ENCODE data around the gene DLGAP1.
"Not testable (repeated sequence)": the region's sequence is repeated elsewhere in the genome, so short reads cannot be mapped to it uniquely, and the experiment has no call there.

DLGAP1 gene

DNA sequence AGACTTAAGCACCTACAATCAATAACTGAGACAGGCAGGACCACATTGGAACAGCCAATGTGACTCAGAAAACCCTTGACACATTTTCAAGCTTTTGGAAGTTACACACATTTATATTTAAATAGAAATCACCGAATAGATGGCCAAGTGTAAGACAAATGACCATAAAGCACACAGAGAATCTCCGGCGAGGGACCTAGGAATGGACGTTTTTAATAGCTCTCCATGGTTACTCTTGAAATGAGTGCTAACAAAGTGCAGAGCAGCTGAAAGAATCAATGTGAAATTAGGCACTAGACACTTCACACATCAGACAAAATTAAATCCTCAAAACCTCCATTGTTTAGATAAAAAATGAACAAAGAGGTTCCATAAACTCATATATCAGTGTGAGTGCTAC lies 376.9 kb downstream of the DLGAP1 start:
- no peak for DNase-seq (ENCODE audit: low read depth)

- DNase-seq (ENCODE audit: low read depth), result no peak
Measured at GRCh38 chr18:4077721-4078120, 377.4 kb downstream of the DLGAP1 start.

DNA sequence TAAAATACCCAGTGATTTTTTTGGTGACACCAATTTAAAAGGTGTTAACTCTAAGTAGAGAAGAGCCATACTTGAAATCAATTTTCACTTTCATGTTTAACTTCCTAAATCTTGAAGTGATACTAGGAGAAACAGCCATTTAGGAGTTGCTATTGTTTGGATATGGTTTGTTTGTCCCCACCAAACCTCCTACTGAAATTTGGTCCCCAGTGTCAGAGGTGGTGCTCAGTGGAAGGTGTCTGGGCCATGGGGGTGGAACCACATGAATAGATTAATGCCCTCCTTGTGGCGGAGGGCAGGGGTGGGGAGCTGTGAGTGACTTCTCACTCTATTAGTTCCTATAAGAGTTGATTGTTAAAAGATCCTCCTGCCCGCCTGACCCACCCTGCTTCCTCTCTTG lies 377.9 kb downstream of the DLGAP1 start:
- DNase-seq (ENCODE audit: low read depth), result no peak

- DNase-seq (ENCODE audit: low read depth), result no peak
Measured at GRCh38 chr18:4074647-4075046, 380.5 kb downstream of the DLGAP1 start.

- DNase-seq (ENCODE audit: low read depth), result no peak
Measured at GRCh38 chr18:4069183-4069582, 385.9 kb downstream of the DLGAP1 start.

DNA sequence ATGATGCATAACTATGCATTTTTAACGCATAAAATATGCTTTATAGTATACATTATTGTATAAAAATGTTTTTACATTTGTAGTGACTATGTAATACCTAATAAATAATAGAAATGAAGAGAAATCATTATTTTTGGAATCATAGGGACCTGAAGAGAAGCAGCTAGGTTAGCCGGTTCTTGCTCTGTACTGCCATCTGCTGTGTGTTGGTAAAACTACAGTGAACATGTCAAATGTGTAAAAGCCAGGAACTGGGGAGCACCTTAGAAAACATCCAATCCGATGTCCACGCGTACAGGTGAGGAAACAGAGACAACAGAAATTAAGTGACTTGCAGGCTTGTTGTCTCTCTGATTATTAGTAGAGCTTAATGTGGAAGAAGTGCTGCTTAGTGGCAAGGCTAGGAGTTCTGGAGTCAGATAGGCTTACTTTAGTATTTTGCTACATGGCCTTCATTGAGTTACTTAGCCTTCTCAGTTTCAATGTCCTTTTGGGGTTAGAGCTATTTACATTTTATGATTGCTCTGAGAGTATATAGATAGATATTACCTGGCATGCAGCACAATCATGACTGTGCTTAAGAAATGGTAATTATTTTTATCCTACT lies 386.5 kb downstream of the DLGAP1 start:
- no peak for DNase-seq (ENCODE audit: low read depth)

DNA sequence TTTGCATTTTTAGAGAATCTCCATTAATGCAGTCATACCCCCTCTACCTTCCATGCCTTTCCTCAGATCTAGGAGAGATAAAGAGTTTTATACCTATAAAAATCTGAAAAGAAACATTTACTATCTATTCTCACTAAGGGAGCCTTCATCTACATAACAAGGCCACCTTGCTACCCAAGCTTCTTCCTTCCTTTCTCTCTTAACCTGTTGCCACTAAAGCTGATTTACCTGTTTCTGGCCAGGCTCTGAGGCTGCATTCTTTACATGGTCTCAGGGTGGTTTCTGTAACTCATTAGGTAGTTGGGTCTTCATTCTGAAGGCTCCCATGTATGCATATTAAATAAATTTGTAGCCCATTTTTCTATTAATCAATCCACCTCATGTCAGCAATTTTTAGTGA lies 391.6 kb downstream of the DLGAP1 start:
- DNase-seq (ENCODE audit: low read depth), result no peak

DNA sequence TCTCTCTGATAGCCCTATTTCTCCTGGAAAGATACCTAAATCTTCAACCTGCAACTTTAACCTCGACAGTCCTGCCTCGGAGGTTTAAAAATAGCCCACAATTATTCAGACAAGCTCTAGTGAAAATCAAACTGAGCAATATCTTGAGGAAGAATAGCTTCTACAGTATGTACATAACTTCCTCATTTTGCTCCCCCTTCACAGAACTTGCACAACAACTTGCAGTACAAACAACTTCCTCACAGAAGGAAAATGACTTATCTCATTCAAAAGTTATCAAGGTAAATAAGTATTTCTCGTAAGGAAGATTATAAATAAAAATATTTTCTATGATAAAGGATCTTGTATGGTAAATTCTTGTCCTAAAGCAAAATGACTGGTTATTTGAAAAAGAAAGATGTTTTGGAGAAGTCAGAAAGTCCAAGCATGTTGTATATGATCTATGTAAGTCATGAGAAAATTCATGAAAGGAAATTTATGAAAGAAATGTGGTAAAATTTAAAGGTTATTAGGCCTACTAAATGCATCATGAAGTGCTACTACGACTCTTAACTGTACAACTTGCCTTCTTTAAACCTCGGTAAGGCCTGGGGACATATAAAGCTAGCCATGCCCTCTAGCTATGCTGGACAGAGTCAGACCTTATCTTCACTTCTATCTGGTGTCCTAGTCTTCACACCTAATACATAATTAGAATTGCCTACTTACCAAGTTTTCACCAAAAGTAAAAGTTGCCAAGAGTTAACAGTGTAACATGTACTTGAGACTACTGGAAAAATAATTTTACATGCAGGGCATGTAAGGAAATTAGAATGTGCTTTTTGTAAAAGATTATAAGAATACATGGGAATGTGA lies 394.5 kb downstream of the DLGAP1 start:
- DNase-seq (ENCODE audit: low read depth), result no peak

DNA sequence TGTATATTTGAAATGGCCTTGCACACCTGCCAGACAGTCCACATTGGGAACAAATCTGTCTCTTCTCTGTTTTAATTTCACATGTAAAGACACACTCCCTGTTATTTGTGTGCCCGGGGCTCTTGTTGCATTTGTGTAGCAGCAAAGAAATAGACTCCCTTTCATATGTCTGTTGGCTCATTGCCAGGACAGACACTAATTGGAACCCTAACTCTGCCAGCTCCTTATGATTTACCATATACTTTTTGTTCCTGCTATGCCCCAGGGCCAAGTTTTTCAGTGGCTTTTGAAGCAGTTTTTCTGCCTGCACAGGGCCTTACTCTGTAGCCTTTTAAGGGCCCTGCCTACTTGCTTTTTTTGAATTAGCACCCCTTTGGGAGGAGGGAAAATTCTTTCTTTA lies 396.9 kb downstream of the DLGAP1 start:
- DNase-seq (ENCODE audit: low read depth), result no peak

DNA sequence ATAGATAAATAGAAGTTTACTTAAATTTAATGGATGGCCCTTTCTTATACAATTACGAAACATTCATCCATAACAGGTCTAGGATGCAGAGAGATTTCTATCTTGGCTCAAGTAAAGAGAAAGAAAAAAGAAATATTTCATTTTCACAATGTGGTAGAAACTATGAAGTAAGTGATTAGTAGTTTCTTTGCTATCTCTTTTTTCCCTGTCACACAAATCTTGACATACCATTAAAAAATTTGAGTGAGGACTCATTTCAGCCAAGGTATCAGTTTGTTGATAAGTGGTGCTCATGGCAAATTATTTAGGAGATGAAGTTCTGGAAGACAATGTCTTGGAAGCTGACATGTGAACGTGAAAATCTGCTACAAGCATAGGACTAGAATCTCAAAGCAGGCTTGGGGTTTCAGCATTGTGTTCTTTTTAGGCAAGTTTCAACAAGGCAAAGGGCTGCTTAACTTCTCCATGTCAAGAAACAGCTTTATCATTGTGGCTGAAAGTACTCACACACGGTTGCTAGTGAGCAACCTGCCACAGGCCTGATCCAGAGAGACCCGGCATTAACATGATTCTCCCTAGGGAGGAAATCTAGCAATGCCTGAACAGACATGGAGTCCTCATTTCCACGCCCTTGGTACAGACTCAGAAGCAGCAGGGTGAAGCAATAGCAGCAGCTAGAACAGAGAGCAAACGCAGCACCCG lies 414.6 kb downstream of the DLGAP1 start:
- no peak for DNase-seq (ENCODE audit: low read depth)

DNA sequence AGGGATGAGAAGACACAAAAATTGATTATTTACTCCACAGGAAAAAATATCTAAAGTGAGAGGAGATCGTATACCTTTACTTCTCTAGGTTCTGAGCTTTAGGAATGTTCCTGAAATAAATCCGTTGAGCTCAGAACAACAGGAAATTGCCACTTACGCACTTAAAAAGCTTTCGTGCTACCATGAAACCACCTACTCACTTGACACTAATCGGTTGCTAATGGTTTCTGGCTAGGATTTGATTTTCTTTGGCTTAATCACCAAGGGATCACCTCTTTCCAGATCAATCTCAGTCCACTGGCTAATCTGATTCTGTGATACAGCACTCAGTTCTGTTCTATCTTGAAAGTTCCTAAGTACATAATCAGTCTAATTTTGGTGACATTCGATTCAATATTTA lies 419.6 kb downstream of the DLGAP1 start:
- DNase-seq (ENCODE audit: low read depth), result no peak

DNA sequence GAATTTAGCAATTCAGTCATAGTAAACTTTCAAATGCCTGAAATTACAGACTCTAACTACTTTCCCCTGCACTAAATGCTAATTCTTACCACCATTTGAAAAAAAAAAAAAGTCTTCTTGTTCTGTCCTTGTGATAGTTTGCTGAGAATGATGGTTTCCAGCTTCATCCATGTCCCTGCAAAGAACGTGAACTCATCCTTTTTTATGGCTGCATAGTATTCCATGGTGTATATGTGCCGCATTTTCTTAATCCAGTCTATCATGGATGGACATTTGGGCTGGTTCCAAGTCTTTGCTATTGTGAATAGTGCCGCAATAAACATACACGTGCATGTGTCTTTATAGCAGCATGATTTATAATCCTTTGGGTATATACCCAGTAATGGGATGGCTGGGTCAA lies 420.3 kb downstream of the DLGAP1 start:
- not testable (repeated sequence) for DNase-seq (ENCODE audit: low read depth)

- no peak for DNase-seq (ENCODE audit: low read depth)
Measured at GRCh38 chr18:4026542-4026941, 428.6 kb downstream of the DLGAP1 start.

DNA sequence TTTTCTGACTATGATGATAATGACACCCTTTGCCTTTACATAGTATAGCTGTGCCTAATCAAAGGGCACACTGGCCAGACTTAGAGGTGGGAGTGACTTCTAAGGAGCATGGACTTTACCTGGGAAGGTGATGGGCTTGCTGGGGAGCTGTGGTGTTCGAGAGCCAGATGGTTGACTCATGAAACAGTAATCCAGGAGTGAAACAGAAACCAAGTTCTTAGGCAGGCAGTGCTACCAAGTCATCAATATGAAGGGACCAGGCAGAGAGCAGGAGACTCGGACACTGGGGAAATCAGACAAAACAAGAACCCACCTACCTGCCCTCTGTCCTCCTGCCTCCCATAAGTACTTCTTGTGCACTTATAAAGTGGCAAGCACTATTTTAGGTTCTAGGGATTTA lies 430.4 kb downstream of the DLGAP1 start:
- no peak for DNase-seq (ENCODE audit: low read depth)

GRCh38 chr18:4022749-4023148 lies 432.4 kb downstream of the DLGAP1 start:
- not testable (repeated sequence) for DNase-seq (ENCODE audit: low read depth)

- DNase-seq (ENCODE audit: low read depth), result no peak
Measured at GRCh38 chr18:4020026-4020425, 435.1 kb downstream of the DLGAP1 start.

DNA sequence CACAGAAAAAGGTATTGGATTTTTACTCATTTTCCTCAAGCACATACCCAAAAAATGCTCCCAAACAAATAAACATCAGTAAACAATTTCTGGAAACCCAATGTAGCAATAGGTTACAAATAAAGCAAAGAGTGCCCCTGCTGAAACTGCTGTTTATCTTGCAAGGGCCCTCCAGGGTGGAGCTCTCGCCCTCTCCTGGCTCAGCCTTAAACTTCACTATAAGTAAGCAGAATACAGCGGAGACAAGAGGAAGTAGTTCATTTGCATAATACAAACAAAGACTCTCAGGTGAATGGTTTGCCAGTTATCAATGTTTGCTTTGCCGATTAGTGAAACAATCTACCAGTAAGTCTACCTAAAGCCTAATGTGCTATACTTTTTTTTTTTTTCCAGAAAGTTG lies 437.6 kb downstream of the DLGAP1 start:
- DNase-seq (ENCODE audit: low read depth), result no peak

- no peak for DNase-seq (ENCODE audit: low read depth)
Measured at GRCh38 chr18:4016391-4017049, 438.6 kb downstream of the DLGAP1 start.

DNA sequence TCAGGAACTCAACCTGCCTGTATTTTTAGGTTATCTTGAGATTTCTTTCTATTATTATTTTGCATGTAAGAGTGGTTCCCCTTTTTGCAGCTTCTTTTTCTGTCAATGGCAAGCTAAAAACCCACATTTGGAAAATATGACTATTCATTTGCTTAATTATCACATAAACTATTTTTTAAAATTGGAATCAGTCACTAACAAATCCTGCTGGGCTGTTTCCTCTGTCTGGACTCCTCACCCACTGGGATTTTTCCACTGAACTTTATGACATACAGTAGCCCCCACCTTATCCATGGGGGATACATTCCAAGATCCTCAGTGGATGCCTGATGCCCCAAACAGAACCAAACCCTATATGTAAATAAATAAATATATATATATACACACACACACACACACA lies 447.3 kb downstream of the DLGAP1 start:
- no peak for DNase-seq (ENCODE audit: low read depth)

GRCh38 chr18:4004183-4004829 lies 450.8 kb downstream of the DLGAP1 start:
- DNase-seq (ENCODE audit: low read depth), result no peak

GRCh38 chr18:3998698-3999333 lies 456.3 kb downstream of the DLGAP1 start:
- DNase-seq (ENCODE audit: low read depth), result no peak
